HG03469 (cell line): ENCODE results near the gene CEP192.
A peak's percentile ranks its signal among the peaks of the same experiment; 100 is the strongest.
"Not testable (repeated sequence)": the region's sequence is repeated elsewhere in the genome, so short reads cannot be mapped to it uniquely, and the experiment has no call there.

Source experiments
- ATAC-seq: cut with Tn5 transposase; IDR thresholded peaks from one replicate; pipeline ENCODE4 v1.9.1; 2021; ENCODE audit warnings: mild to moderate bottlenecking, moderate library complexity, moderate number of reproducible peaks; ENCODE audit not compliant: unreplicated experiment

The CEP192 gene

DNA sequence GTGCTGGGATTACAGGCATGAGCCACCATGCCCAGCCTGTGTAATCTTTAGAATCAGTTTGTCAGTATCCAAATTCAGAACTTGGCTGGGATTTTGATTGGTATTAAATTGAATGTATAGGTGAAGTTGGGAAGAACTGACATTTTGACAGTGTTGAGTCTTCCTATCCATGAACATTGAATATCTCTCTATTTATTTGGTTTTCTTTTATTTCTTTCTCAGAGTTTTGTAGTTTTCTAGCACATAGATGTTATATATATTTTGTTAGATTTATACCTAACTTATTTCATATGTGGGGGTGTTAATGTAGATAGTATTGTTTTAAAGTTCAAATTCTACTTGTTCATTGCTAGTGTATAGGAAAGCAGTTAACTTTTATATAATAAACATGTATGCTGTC lies 31.5 kb downstream of the CEP192 start:
- ATAC-seq, result no peak

DNA sequence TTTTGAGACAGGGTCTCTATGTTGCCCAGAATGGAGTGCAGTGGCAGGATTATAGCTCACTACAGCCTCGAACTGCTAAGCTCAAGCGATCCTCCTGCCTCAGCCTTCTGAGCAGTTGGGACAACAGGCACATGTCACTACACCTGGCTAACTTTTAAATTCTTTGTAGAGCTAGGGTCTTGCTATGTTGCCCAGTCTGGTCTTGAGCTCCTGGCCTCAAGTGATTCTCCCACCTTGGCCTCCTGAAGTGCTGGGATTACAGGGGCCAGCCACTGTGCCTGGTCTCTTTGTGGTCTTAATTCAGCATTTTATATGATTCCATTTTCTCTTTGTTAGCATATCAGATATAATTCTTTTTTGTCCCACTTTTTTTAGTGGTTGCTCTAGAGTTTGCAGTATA lies 34.1 kb downstream of the CEP192 start:
- ATAC-seq, result no peak

DNA sequence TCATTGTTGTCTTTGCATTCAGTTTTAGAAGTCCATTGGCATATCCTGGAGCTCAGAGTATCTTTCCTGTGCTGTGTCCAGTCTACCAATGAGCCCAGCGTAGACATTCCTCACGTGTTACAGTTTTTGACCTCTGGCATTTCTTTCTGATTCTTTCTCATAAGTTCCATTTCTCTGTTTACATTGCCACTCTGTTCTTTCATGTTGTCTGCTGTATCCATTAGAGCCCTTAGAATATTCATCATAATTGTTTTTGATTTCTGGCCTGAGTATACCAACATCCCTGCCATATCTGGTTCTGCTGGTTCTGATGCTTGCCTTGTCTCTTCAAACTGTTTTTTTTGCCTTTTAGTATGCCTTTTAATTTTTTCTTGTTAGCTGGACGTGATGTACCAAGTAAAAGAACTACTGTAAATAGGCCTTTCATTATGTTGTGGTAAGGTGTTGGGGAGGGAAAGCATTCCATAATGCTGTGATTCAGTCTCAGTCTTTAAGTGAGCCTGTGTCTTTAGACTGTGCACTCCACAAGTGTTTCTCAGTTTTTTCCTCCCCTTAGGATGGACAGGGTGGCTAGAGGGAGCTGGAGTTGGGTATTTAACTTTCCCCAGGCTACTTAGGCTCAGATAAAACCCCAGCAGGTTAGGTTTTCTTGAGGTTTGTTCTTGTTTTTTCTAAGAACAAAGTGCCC lies 35.6 kb downstream of the CEP192 start:
- no peak for ATAC-seq

DNA sequence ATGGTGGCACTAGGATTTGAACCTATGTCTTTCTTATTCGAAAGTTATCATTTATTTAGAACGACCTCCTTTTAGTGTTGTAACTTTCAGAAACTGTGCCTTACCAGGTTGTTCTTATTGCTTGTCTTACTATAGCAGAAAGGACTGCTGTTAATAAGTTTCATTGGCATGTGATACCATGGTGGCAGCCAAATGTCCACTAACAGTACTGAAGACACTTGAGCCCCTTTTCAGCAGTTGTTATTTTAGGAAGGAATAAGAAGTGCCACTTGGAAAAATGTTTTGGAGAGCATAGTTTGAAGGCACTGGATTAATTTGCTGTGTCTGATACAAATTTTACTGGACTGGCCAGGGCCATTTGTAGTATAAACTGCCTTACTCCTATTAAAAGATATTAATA lies 37.7 kb downstream of the CEP192 start:
- ATAC-seq, result no peak

DNA sequence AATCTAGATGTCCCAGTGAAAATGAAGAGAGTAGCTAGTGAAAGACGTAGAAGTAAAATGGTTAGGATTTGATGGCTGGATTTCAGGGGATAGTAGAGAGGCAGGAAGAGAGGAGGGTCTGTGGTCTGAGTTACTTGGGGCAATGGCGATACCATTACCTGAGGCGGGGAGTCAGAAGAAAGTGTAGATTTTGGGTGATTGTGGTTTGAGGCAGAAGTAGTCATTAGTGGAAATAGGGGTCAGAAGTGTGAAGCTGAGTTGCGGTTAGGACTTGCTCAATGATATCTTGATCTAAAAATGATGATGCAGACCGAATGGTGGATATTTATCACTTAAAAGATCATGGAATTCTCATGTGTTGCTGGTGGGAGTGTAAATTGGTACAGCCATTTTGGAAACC lies 41.0 kb downstream of the CEP192 start:
- no peak for ATAC-seq

DNA sequence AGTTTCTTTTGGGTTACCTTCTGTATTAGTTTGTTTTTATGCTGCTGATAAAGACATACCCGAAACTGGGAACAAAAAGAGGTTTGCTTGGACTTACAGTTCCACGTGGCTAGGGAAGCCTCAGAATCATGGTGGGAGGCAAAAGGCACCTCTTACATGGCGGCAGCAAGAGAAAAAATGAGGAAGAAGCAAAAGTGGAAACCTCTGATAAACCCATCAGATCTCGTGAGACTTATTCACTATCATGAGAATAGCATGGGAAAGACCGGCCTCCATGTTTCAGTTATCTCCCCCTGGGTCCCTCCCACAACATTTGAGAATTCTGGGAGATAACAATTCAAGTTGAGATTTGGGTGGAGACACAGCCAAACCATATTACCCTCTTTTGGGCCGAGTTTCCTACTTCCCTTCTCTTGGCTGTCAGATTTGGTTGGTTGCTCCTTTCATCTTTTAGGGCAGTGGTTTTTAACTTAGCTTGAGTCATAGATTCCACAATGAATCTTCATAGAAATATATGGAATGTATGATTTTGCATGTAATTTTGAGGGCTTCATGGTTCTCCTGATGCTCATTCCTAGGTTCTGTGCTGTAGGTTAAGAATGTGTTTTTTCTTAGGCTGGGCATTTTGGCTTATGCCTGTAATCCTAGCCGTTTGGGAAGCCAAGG lies 44.2 kb downstream of the CEP192 start:
- ATAC-seq, result no peak

DNA sequence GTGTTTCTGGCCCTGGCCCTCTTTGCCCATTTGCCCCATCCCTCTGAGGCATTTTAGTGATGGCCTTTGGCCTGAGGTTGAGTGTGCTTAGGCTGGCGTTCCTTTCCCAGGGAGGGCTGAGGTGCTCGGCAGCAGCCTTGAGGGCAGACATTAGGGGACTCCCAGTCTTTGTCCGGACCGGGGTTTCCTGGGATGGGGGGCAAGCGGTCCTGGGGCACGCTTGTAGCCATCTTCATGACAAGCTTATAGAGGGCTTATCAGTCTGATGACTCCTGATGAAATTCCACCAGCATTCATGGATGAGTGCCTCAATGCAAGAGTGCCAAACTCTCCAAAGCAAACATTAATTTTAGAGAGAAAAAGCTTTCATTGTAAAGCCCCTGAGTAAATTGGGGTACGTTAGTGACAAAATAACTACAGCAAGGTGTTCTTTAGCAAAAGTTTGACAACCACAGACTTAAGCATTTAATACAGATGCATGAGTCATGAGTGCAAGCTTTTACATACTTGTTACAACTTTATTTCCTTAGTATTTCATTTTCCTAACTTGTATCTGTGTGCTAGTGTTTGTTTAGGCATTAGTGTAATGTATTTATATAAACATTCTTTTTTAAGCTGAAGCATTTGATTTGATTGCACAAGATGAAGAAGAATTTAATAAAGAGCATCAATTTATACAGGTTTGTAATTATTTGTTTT lies 45.6 kb downstream of the CEP192 start:
- ATAC-seq, result no peak

DNA sequence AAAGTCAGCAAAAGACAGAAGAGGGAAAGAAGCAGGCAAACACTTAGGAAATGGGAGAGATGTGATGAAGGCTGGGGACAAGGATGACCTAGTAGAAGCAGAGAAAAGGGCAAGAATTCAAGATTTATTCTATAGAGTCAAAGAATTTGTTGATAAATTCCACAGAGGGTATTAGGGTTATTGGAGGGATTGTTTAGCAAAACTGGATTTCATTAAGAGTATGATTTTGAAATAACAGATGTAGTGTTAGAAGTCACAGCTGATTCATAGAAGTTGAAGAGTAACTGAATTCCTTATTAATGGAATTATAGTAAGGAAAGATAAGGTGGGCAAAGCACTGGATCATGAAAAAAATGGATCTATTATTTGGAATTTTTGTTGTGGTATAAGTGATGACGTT lies 48.6 kb downstream of the CEP192 start:
- ATAC-seq, result no peak

DNA sequence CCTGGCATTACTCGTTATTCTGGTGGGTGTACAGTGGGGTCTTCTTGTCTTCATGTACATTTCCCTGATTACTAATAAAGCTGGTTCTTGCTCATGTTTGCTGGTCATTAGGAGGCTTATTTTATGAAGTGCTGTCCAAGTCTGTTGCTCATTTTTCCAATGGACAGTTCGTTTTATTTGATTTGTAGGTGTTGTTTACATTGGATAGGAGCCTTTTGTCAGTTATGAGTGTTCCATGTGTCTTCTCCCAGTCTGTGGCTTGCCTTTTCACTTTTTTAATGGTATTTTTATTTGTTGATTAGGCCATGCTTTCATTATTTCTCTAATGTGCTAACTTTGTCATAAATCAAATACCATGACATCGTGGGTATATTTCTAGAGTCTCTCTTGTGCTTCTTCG lies 51.9 kb downstream of the CEP192 start:
- ATAC-seq, result no peak

DNA sequence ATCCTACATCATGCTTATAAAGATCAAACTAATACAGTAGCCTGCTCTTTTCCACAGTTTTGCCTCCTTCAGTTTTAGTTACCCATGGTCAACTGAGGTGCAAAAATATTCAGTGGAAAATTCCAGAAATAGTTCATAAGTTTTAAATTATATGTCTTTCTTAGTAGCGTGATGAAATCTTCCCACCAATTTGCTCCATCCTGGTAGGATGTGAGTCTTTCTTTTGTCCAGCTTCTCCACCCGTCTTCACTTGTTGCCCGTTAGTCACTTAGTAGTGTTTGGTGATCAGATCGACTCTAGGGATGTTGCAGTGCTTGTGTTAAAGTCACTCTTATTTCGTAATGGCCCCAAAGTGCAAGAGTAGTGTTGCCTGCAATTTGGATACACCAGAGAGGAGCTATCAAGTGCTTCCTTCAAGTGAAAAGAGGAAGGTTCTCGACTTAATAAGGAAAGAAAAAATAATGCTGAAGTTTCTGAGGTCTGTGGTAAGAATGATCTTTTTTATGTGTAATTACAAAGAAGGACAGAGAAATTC lies 57.0 kb downstream of the CEP192 start:
- ATAC-seq, result no peak

DNA sequence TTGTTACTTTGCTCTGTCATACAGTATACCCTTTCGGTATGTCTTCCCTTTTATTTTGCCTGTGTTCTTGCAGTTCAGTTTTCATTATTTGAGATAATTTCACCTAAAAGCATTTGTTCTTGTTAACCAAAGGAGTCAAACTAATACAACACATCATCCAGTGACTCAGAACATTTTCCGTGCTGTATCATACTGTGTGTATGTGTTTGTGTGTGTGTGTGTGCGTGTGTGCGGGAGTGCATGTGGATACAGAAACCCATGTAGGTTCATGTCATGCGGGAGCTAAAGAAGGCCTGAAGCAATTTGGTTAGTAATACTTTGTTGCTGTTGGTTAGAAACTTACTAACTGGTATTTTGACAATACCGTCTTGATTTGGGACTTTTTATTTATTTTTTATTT lies 60.0 kb downstream of the CEP192 start:
- no peak for ATAC-seq

DNA sequence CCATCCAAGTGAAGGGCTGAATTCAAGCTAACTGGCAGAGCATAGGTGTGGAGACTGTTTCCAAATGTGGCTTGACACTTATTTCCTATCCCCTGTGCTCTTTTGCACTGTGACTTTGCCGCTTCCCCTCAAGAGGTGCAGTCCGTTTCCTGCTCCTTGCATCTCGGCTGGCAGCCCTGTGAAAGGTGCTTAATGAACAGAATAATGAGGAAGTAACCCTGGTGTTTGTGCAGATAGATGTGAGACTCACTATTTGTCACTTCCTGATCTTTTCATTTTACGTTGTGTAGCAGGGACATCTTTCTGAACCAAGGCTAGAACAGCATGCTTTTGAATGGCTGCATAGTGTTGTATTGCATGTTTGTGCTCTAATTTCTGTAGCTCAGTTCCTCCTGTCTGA lies 60.8 kb downstream of the CEP192 start:
- peak; percentile 76 for ATAC-seq

DNA sequence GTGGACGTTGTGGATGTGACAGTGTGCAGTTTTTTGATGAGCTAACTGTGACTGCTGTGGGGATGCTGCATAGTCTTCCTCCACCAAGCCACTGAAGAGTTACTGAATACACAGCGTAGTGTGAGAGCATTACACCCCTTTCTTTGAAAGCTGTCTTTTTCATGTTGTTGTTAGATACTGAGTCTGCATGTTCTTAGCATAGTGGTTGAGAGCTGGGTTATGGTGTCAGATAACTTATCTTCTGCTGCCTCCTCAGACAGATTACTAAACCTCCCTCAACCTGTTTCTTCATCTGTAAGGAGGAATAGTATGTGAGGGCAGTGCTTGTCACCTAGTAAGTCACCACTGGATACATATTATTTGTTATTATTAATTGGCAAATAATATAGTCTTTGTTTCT lies 63.2 kb downstream of the CEP192 start:
- ATAC-seq, result no peak

DNA sequence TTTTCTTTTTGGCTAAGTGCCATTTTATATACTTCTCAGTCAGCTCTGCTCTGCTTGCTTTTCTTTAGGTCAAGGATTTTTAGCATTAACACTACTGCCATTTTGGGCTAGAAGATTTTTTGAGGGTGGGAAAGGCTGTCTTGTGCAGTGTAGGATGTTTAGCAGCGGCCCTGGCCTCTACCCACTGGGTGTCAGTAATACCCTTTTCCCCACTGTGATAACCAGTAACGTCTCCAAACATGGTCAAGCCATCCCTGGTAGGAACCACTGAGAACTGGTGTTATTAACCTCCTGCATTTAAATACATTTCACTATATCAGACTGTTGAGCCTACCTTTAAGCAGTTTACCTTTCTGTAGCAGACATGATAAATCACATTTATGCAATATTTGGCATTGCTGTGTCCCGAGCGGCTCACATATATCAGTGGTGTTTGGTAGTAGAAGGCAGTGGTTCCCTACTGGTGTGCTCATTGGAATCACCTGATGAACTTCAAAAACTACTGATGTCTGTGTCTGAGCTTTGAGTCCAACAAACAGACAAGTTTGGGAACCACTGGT lies 70.5 kb downstream of the CEP192 start:
- ATAC-seq, result no peak

DNA sequence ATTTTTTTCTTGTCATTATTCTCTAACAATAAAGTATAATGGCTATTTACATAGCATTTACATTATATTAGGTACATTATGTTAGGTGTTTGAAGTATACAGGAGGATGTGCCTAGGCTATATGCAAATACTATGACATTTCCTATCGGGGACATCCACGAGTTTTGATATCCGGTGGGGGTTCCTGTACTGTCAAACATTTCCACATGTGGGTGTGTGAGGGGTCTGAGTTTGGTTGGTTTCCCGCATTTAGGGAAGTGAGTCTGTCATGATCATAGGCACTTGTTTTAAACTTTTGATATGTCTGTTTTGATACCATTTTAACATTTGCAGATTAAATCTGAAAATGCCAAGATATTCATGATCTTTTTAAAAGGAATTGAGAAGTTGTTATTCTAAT lies 76.0 kb downstream of the CEP192 start:
- no peak for ATAC-seq

DNA sequence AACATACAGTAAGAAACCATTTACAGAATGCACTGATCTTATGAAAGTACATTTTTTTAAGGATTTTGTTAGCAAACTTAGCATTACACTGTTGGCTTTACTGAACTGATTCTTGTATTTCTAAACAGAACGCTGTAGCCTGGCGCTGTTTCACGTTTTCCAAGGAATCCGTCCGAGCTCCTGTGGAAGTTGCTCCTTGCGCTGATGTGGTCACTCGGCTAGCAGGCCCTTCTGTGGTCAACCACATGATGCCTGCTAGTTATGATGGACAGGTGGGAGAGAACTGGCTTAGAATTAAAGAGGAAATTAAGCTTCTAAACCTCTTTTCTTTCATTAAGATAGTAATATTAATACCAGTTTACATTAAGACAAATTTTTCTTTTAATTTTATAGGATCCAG lies 76.8 kb downstream of the CEP192 start:
- ATAC-seq, result no peak

DNA sequence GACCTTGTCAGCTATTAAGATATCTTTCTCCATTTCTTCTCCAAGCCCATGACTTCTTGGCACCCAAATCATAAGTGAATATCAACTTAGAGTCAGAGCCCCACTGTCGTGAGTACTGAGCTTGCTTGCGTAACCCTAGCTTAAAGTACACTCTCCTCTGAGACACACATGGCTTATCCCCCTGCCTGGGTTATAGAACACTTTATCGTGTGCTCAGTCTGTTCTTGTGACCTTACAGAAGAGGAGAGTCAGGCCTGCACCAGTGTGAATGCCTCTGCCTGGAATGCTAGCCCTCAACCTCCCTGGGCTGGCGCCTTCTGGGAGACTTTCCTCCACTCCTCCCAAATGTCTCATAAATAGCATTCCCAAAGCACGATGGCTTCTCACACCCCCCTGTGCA lies 79.3 kb downstream of the CEP192 start:
- no peak for ATAC-seq

DNA sequence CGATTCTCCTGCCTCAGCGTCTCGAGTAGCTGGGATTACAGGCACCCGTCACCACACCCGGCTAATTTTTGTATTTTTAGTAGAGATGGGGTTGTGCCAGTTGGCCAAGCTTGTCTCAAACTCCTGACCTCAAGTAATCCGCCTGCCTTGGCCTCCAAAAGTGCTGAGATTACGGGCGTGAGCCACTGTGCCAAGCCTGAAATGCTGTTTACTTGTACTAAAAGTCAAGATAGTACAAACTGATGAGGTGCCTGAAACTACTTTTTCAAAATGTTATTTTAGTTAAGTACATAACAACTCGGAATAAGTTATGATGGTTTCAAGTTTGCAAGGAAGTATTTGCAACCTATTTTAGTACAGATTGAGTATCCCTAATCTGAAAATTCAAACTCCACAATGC lies 85.7 kb downstream of the CEP192 start:
- ATAC-seq, result no peak

DNA sequence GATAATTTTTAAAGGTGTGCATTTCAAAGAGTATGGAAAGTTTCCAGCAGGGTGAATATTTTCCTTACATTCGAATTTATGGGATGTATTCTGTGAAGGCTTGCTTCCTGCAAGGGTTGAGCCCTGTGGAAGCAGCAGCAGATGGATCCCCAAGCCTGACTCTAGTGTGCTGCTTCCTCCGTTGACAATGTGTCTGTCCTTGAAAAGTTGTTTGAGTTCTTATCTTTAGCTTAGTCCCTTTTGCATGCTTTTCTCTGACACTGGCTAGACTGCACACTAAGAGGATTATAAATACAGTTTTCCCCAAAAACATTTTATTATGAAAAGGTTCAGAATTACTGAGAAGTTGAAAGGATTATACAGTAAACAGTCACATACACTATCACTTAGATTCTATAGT lies 86.3 kb downstream of the CEP192 start:
- ATAC-seq, result no peak

DNA sequence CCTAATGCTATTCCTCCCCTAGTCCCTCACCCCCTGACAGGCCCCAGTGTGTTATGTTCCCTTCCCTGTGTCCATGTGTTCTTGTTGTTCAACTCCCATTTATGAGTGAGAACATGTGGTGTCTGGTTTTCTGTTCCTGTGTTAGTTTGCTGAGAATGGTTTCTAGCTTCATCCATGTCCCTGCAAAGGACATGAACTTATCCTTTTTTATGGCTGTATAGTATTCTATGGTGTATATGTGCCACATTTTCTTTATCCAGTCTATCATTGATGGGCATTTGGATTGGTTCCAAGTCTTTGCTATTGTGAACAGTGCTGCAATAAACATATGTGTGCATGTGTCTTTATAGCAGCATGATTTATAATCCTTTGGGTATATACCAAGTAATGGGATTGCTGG lies 86.9 kb downstream of the CEP192 start:
- ATAC-seq, result not testable (repeated sequence)

DNA sequence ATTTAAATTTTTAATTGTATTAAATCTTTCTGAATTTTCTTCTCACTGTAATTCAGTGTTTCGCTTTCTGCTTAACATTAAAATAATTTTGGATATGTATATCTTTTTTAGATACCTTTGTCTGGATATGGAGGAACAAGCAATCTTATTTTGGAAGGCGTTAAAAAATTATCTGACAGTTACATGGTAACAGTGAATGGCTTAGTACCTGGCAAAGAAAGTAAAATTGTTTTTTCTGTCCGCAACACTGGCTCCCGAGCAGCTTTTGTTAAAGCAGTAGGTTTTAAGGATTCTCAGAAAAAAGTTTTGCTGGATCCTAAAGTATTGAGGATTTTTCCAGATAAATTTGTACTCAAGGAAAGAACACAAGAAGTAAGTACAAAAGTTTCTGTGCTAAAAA lies 95.7 kb downstream of the CEP192 start:
- no peak for ATAC-seq

DNA sequence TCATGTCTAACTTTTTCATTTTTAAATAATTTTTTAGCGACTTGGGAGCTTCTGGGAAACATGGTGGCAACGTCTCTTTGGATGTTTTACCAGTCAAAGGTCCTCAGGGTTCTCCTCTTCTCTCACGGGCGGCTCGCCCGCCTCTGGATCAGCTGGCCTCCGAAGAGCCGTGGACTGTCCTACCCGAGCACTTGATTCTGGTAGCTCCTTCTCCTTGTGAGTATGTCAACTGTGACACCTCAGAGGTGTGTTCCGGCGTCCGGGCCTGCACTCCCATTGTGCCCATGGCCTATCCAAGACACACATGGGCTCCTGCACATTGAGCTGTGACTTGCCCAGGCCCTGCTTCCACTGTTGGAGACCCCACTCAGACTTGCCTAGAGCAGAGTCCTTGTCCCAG lies 104.3 kb downstream of the CEP192 start:
- ATAC-seq, result no peak
